SK-N-SH treated with all-trans-retinoic acid at 6 μM for 48 hours (cell line): ENCODE data around the gene HIVEP3.

Experiments
- ATAC-seq: fragments of 200-7000 bp; cut with Tn5 transposase; 3 replicates; pipeline ENCODE4 v1.9.1; 2020; ENCODE audit warnings: mild to moderate bottlenecking, moderate library complexity
- ARNTL ChIP-seq: fragments of 450-650 bp; formaldehyde crosslinking; IDR thresholded peaks from 2 replicates; pipeline ENCODE4 v1.5.0; 2020; ENCODE audit warnings: low read depth, mild to moderate bottlenecking, moderate library complexity, borderline replicate concordance
- BACH2 ChIP-seq: fragments of 250-450 bp; sonication (Bioruptor Pico); IDR thresholded peaks from 2 replicates; pipeline ENCODE4 v1.9.0; 2021; ENCODE audit warnings: mild to moderate bottlenecking, borderline replicate concordance
- CSDC2 ChIP-seq: fragments of 250-450 bp; sonication (Bioruptor Pico); IDR thresholded peaks from 2 replicates; pipeline ENCODE4 v1.5.0; 2020; ENCODE audit warnings: mild to moderate bottlenecking, moderate library complexity
- ESRRG ChIP-seq: fragments of 250-450 bp; sonication (Bioruptor Pico); IDR thresholded peaks from 2 replicates; pipeline ENCODE4 v1.6.1; 2021; ENCODE audit warnings: mild to moderate bottlenecking
- GLIS3 ChIP-seq: fragments of 250-450 bp; sonication (Bioruptor Pico); IDR thresholded peaks from 2 replicates; pipeline ENCODE4 v1.5.0; 2020; ENCODE audit warnings: mild to moderate bottlenecking, moderate library complexity
- ISL1 ChIP-seq: fragments of 250-450 bp; sonication (Bioruptor Pico); IDR thresholded peaks from 2 replicates; pipeline ENCODE4 v2.1.2; 2022; ENCODE audit warnings: mild to moderate bottlenecking, moderate library complexity
- OSR1 ChIP-seq: fragments of 250-450 bp; sonication (Bioruptor Pico); IDR thresholded peaks from 2 replicates; pipeline ENCODE4 v1.8.0; 2022; ENCODE audit warnings: moderate library complexity, mild to moderate bottlenecking, inconsistent platforms
- PPARA ChIP-seq: fragments of 250-450 bp; sonication (Bioruptor Pico); IDR thresholded peaks from 2 replicates; pipeline ENCODE4 v1.5.0; 2020; ENCODE audit warnings: mild to moderate bottlenecking, borderline replicate concordance
- RARB ChIP-seq: fragments of 250-450 bp; sonication (Bioruptor Pico); IDR thresholded peaks from 2 replicates; pipeline ENCODE4 v1.8.0; 2021; ENCODE audit warnings: mild to moderate bottlenecking, moderate library complexity
- SNAI2 ChIP-seq: fragments of 250-450 bp; sonication (Bioruptor Pico); IDR thresholded peaks from 2 replicates; pipeline ENCODE4 v1.5.0; 2020; ENCODE audit warnings: mild to moderate bottlenecking, moderate library complexity
- TCF4 ChIP-seq: fragments of 250-450 bp; sonication (Bioruptor Pico); IDR thresholded peaks from 2 replicates; pipeline ENCODE4 v1.8.0; 2021; ENCODE audit warnings: mild to moderate bottlenecking, moderate library complexity, borderline replicate concordance
- TOX ChIP-seq: fragments of 250-450 bp; sonication (Bioruptor Pico); IDR thresholded peaks from 2 replicates; pipeline ENCODE4 v1.8.0; 2021; ENCODE audit warnings: mild to moderate bottlenecking, moderate library complexity, borderline replicate concordance
- ZC3H10 ChIP-seq: fragments of 250-450 bp; sonication (Bioruptor Pico); IDR thresholded peaks from 2 replicates; pipeline ENCODE4 v1.5.1; 2021; ENCODE audit warnings: mild to moderate bottlenecking, moderate library complexity
- ZFP3 ChIP-seq: fragments of 250-450 bp; sonication (Bioruptor Pico); IDR thresholded peaks from 2 replicates; pipeline ENCODE4 v1.5.0; 2020; ENCODE audit warnings: mild to moderate bottlenecking, moderate library complexity
- ZFP30 ChIP-seq: fragments of 450-650 bp; formaldehyde crosslinking; IDR thresholded peaks from 2 replicates; pipeline ENCODE4 v1.5.0; 2022; ENCODE audit warnings: mild to moderate bottlenecking, moderate library complexity
- ZNF565 ChIP-seq: fragments of 450-650 bp; formaldehyde crosslinking; conservative IDR thresholded peaks from 2 replicates; pipeline ENCODE4 v1.5.0; 2020; ENCODE audit warnings: low read depth, mild to moderate bottlenecking, moderate library complexity
- ZNF8 ChIP-seq: fragments of 450-650 bp; formaldehyde crosslinking; IDR thresholded peaks from 2 replicates; pipeline ENCODE4 v1.5.0; 2020; ENCODE audit warnings: mild to moderate bottlenecking, moderate library complexity
- TF ChIP-seq, protein P1 (sequence below): fragments of 250-450 bp; sonication (Bioruptor Pico); IDR thresholded peaks from 2 replicates; pipeline ENCODE4 v1.5.1; 2021; ENCODE audit warnings: mild to moderate bottlenecking, moderate library complexity
- TF ChIP-seq, protein P2 (sequence below): fragments of 250-450 bp; sonication (Bioruptor Pico); IDR thresholded peaks from 2 replicates; pipeline ENCODE4 v1.5.1; 2020; ENCODE audit warnings: low read depth, mild to moderate bottlenecking, moderate library complexity
- TF ChIP-seq, protein P3 (sequence below): fragments of 250-450 bp; sonication (Bioruptor Pico); IDR thresholded peaks from 2 replicates; pipeline ENCODE4 v1.8.0; 2020; ENCODE audit warnings: mild to moderate bottlenecking, moderate library complexity, borderline replicate concordance
- TF ChIP-seq, protein P4 (sequence below): fragments of 250-450 bp; sonication (Bioruptor Pico); IDR thresholded peaks from 2 replicates; pipeline ENCODE4 v1.8.0; 2021; ENCODE audit warnings: low read depth, mild to moderate bottlenecking, moderate library complexity, borderline replicate concordance

Gene HIVEP3

DNA sequence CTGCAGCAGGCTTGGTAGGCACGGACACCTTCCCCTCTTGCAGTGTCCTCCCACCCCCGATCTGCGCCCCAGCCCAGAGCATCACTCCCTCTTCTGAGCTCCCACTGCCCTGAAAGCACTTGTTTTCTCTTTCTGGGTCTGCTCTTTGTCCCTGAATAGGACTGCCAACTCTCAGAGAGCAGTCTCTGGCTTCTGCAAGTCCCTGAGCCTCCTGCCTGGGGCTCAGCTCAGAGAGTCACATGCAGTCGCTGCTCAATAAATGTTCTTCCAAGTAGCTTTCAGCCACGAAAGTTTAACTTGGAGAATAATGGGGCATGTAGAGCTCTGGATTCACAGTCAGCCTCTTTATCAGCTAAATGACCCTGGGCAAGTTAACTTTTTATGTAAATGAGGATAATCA is 205.6 kb downstream of the HIVEP3 start (continued):
- no peak for TF ChIP-seq ZNF565
- no peak for TF ChIP-seq PPARA (CRISPR knock-in tag)
- TF ChIP-seq, protein P1, sequence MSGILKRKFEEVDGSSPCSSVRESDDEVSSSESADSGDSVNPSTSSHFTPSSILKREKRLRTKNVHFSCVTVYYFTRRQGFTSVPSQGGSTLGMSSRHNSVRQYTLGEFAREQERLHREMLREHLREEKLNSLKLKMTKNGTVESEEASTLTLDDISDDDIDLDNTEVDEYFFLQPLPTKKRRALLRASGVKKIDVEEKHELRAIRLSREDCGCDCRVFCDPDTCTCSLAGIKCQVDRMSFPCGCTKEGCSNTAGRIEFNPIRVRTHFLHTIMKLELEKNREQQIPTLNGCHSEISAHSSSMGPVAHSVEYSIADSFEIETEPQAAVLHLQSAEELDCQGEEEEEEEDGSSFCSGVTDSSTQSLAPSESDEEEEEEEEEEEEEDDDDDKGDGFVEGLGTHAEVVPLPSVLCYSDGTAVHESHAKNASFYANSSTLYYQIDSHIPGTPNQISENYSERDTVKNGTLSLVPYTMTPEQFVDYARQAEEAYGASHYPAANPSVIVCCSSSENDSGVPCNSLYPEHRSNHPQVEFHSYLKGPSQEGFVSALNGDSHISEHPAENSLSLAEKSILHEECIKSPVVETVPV (CRISPR knock-in tag), result no peak
- no peak for TF ChIP-seq ZC3H10
- no peak for TF ChIP-seq ZFP30 (CRISPR knock-in tag)
- no peak for TF ChIP-seq GLIS3 (CRISPR knock-in tag)
- TF ChIP-seq SNAI2 (CRISPR knock-in tag), result no peak

DNA sequence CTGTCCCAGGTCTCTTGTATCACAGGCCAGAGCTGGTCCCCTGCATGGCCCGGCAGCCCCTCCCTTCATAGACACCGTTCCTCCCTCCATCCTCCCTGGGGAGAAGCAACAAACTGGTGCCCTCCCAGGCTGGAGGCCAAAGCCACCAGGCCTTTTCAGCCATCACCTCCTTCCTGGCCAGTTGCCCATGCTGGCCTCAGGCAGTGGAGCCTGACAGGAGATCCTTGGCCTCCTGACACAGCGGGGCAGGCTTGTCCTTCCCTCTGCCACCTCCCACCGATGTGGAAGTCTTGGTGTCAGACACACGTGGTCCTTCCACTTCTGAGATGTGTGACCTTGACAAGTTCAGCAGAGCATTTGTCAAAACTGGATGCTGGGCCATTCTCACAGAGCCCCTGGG is 206.0 kb downstream of the HIVEP3 start:
- ATAC-seq, result peak; percentile 5; the same call in 2 of the 3 replicates
- TF ChIP-seq ZFP30 (CRISPR knock-in tag) (no peak), ZNF8 (CRISPR knock-in tag) (no peak), ZNF565 (no peak), OSR1 (no peak), ISL1 (CRISPR knock-in tag) (no peak), TOX (CRISPR knock-in tag) (no peak), RARB (CRISPR knock-in tag) (no peak), ESRRG (no peak), ZFP3 (CRISPR knock-in tag) (no peak)
- TF ChIP-seq, protein P1 (CRISPR knock-in tag), result no peak
- TF ChIP-seq, protein P2, sequence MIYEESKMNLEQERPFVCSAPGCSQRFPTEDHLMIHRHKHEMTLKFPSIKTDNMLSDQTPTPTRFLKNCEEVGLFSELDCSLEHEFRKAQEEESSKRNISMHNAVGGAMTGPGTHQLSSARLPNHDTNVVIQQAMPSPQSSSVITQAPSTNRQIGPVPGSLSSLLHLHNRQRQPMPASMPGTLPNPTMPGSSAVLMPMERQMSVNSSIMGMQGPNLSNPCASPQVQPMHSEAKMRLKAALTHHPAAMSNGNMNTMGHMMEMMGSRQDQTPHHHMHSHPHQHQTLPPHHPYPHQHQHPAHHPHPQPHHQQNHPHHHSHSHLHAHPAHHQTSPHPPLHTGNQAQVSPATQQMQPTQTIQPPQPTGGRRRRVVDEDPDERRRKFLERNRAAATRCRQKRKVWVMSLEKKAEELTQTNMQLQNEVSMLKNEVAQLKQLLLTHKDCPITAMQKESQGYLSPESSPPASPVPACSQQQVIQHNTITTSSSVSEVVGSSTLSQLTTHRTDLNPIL (CRISPR knock-in tag), result no peak
- TF ChIP-seq, protein P3, sequence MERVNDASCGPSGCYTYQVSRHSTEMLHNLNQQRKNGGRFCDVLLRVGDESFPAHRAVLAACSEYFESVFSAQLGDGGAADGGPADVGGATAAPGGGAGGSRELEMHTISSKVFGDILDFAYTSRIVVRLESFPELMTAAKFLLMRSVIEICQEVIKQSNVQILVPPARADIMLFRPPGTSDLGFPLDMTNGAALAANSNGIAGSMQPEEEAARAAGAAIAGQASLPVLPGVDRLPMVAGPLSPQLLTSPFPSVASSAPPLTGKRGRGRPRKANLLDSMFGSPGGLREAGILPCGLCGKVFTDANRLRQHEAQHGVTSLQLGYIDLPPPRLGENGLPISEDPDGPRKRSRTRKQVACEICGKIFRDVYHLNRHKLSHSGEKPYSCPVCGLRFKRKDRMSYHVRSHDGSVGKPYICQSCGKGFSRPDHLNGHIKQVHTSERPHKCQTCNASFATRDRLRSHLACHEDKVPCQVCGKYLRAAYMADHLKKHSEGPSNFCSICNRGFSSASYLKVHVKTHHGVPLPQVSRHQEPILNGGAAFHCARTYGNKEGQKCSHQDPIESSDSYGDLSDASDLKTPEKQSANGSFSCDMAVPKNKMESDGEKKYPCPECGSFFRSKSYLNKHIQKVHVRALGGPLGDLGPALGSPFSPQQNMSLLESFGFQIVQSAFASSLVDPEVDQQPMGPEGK, result no peak
- TF ChIP-seq, all 23 proteins: peak for 0

DNA sequence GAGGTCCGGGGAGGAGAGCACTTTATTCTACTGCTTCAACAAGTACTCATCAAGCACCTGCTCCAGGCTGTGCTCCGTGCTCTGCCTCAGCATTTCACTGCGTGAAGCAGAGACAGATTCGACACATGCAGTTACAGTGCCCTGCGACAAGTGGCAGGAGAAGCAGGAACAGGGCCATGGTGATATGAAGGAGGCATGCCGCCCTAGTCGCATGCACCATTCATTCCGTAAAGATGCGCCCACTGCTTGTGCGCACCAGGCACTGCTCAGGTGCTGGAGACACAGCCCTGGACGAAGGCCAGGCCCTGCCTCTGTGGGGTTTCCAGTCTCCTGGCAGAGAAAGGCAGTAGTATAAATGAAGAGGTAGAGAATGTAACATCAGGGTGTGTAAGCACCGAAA is 206.6 kb downstream of the HIVEP3 start:
- no peak for ATAC-seq
- TF ChIP-seq TOX (CRISPR knock-in tag) (no peak), CSDC2 (no peak), ARNTL (CRISPR knock-in tag) (no peak), RARB (CRISPR knock-in tag) (no peak), TCF4 (CRISPR knock-in tag) (no peak), ESRRG (no peak), GLIS3 (CRISPR knock-in tag) (no peak), ZC3H10 (no peak), PPARA (CRISPR knock-in tag) (no peak), OSR1 (no peak), ZNF8 (CRISPR knock-in tag) (no peak), BACH2 (CRISPR knock-in tag) (no peak), SNAI2 (CRISPR knock-in tag) (no peak), ZNF565 (no peak), ZFP3 (CRISPR knock-in tag) (no peak)
- TF ChIP-seq, protein P3, result no peak
- TF ChIP-seq, protein P4, sequence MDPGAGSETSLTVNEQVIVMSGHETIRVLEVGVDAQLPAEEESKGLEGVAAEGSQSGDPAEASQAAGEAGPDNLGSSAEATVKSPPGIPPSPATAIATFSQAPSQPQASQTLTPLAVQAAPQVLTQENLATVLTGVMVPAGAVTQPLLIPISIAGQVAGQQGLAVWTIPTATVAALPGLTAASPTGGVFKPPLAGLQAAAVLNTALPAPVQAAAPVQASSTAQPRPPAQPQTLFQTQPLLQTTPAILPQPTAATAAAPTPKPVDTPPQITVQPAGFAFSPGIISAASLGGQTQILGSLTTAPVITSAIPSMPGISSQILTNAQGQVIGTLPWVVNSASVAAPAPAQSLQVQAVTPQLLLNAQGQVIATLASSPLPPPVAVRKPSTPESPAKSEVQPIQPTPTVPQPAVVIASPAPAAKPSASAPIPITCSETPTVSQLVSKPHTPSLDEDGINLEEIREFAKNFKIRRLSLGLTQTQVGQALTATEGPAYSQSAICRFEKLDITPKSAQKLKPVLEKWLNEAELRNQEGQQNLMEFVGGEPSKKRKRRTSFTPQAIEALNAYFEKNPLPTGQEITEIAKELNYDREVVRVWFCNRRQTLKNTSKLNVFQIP (CRISPR knock-in tag), result no peak
- TF ChIP-seq, protein P1 (CRISPR knock-in tag), result no peak
- TF ChIP-seq, protein P2 (CRISPR knock-in tag), result no peak
